Frontal cortex (tissue), 4 donors: ENCODE data around the gene ARMH1. TPM values are rescaled to one million over a fixed set of nuclear protein-coding genes. Genes with fewer than 3 reads are reported as not detected.
A peak's percentile ranks its signal among the peaks of the same experiment; 100 is the strongest.

Experiments
- DNase-seq, 2 donors: peaks; one replicate each; pipeline ENCODE4 v3.0.0; 2012; ENCODE audit warnings: low spot score in 2 of 2
- FAIRE-seq: peaks from 2 replicates; lab custom pipeline; 2012; peaks lifted over from hg19 to GRCh38; lab: Jason Lieb, UNC
- total RNA-seq: library from RNA; depleted of rRNA; stranded (reverse); fragments of >200 nt; gene quantifications from one replicate; pipeline ENCODE4 v1.2.3, GENCODE V29; 2014
- donor health status: control.
- donor health status: control.
- donor health status: control.

ARMH1 gene
- 4.5 TPM for total RNA-seq

GRCh38 chr1:44674113-44675000 lies at the start of gene ARMH1, which contains the start of gene TMEM53:
TSS of gene ARMH1 (plus strand) at chr1:44674714. CDS start at chr1:44689698, 14,984 bp downstream.
TSS of gene TMEM53 (minus strand) at chr1:44674481. CDS start at chr1:44674391, 90 bp downstream.
- FAIRE-seq: peak; percentile 69

GRCh38 chr1:44625348-44625747 lies 49.2 kb upstream of the ARMH1 start:
- no peak for FAIRE-seq
- no peak for DNase-seq

More at GRCh38 chr1:44674113-44675000, at the start of gene ARMH1, which contains the start of gene TMEM53:
- peak; percentile 84 to 88 for DNase-seq

GRCh38 chr1:44628962-44629756 lies 45.4 kb upstream of the ARMH1 start:
- FAIRE-seq (no peak), DNase-seq (no peak)

- FAIRE-seq (no peak), DNase-seq (no peak)
Observed at GRCh38 chr1:44630116-44630515, 44.4 kb upstream of the ARMH1 start.

GRCh38 chr1:44631333-44631646 lies 43.2 kb upstream of the ARMH1 start:
- no peak for FAIRE-seq
- DNase-seq: no peak

- FAIRE-seq (no peak), DNase-seq (peak; percentile 89)
Observed at GRCh38 chr1:44631647-44632539, 42.6 kb upstream of the ARMH1 start.

GRCh38 chr1:44632598-44632997 lies 41.9 kb upstream of the ARMH1 start:
- no peak for DNase-seq

GRCh38 chr1:44634606-44635189 lies 39.8 kb upstream of the ARMH1 start:
- FAIRE-seq (no peak), DNase-seq (no peak)

More at GRCh38 chr1:44632598-44632997, 41.9 kb upstream of the ARMH1 start:
- FAIRE-seq: no peak

- no peak for FAIRE-seq
Observed at GRCh38 chr1:44635439-44635838, 39.1 kb upstream of the ARMH1 start.

GRCh38 chr1:44636083-44636687 lies 38.3 kb upstream of the ARMH1 start:
- FAIRE-seq (no peak), DNase-seq (no peak)

More at GRCh38 chr1:44635439-44635838, 39.1 kb upstream of the ARMH1 start:
- no peak for DNase-seq

GRCh38 chr1:44636688-44637598 lies 37.6 kb upstream of the ARMH1 start:
- no peak for DNase-seq
- FAIRE-seq: no peak

GRCh38 chr1:44637702-44638411 lies 36.7 kb upstream of the ARMH1 start:
- no peak for DNase-seq
- FAIRE-seq: no peak

GRCh38 chr1:44640200-44640853 lies 34.2 kb upstream of the ARMH1 start:
- DNase-seq: no peak
- no peak for FAIRE-seq

- no peak for FAIRE-seq
- no peak for DNase-seq
Observed at GRCh38 chr1:44641126-44642102, 33.1 kb upstream of the ARMH1 start.

- DNase-seq: no peak
- no peak for FAIRE-seq
Observed at GRCh38 chr1:44642255-44642654, 32.3 kb upstream of the ARMH1 start.

- DNase-seq (no peak), FAIRE-seq (no peak)
Observed at GRCh38 chr1:44642925-44643324, 31.6 kb upstream of the ARMH1 start.
